Measurements from ENCODE around the gene ITGA1. TPM values are rescaled to one million over a fixed set of nuclear protein-coding genes. Genes with fewer than 3 reads are reported as not detected.

The ITGA1 gene
- polyA plus RNA-seq, 3 donors, result 0.33 to 0.89 (median 0.79) TPM

- Histone ChIP-seq H3K4me2 (replicated peaks; ENCODE audit: extremely low read depth, low read length, poor library complexity, severe bottlenecking) (no peak overlapping the region), H2AFZ (ENCODE audit: insufficient read depth, low read depth, low read length, poor library complexity, severe bottlenecking) (no peak overlapping the region), H3K4me1 (ENCODE audit: control insufficient read depth in 1 of 2, insufficient read depth in 2 of 2, low read length in 2 of 2) (no peaks in the 10 kb centered on the region), H3K36me3 (replicated peaks in 1 of 2; ENCODE audit: control insufficient read depth in 1 of 2, insufficient read depth in 2 of 2, low read length in 2 of 2) (no peaks in the 10 kb centered on the region), H3K9ac (ENCODE audit: insufficient read depth, low read length, poor library complexity, severe bottlenecking) (no peak overlapping the region), H3K4me3 (replicated peaks in 1 of 3; ENCODE audit: low read depth in 2 of 3, low read length in 3 of 3) (no peak overlapping the region), H3K27me3 (ENCODE audit: control insufficient read depth in 2 of 2, insufficient read depth in 2 of 2, low read length in 2 of 2) (no peaks in the 10 kb centered on the region), H4K20me1 (ENCODE audit: insufficient read depth, low read length) (no peaks in the 10 kb centered on the region), H3K9me3 (replicated peaks in 1 of 2; ENCODE audit: control insufficient read depth in 1 of 2, insufficient read depth in 1 of 2, low read length in 2 of 2) (no peaks in the 10 kb centered on the region), H3K27ac (ENCODE audit: low read depth in 1 of 2, low read length in 2 of 2) (no peak overlapping the region), H3K79me2 (ENCODE audit: insufficient read depth, low read length) (no peaks in the 10 kb centered on the region)
- no peaks in the 10 kb centered on the region for H3K4me1 Mint-ChIP-seq
- WGBS (ENCODE audit: insufficient coverage), result 100% methylated on average over 2 of the region's 4 CpGs
- no peak overlapping the region for H3K27ac Mint-ChIP-seq
- peaks cover 0 to 9% (median 2%) of the 10 kb centered on the region in 7 donors for H3K9me3 Mint-ChIP-seq
- no peak for TF ChIP-seq CTCF (IDR thresholded peaks at IDR 0.05)
- H3K4me3 Mint-ChIP-seq, result no peak overlapping the region
- intact Hi-C loops (cut with micrococcal nuclease), result no loop called here
- no peaks in the 10 kb centered on the region for H3K36me3 Mint-ChIP-seq
- peaks cover 3 to 6% (median 4%) of the 10 kb centered on the region in 3 donors for H3K27me3 Mint-ChIP-seq (ENCODE audit: low read depth in 3 of 3)
- no peak for DNase-seq
Observed at GRCh38 chr5:52906845-52907244, 119.1 kb downstream of the ITGA1 start.

GRCh38 chr5:52909192-52909591 is 121.5 kb downstream of the ITGA1 start:
- DNase-seq, result no peak
- no peaks in the 10 kb centered on the region for H3K36me3 Mint-ChIP-seq
- no peaks in the 10 kb centered on the region for H3K27me3 ChIP-seq (ENCODE audit: control insufficient read depth in 2 of 2, insufficient read depth in 2 of 2, low read length in 2 of 2)
- peaks cover 0 to 2% (median 0%) of the 10 kb centered on the region in 7 donors for H3K9me3 Mint-ChIP-seq
- no peak overlapping the region for H3K27ac ChIP-seq (ENCODE audit: low read depth in 1 of 2, low read length in 2 of 2)
- no peak overlapping the region for H3K4me2 ChIP-seq (replicated peaks; ENCODE audit: extremely low read depth, low read length, poor library complexity, severe bottlenecking)
- intact Hi-C loops (cut with micrococcal nuclease), result no loop called here
- H3K4me1 ChIP-seq (ENCODE audit: control insufficient read depth in 1 of 2, insufficient read depth in 2 of 2, low read length in 2 of 2), result no peaks in the 10 kb centered on the region
- no peak for TF ChIP-seq CTCF (IDR thresholded peaks at IDR 0.05)
- H3K9me3 ChIP-seq (replicated peaks in 1 of 2; ENCODE audit: control insufficient read depth in 1 of 2, insufficient read depth in 1 of 2, low read length in 2 of 2), result no peaks in the 10 kb centered on the region
- no peak overlapping the region for H3K4me3 Mint-ChIP-seq
- WGBS (ENCODE audit: insufficient coverage), result no CpG with 5 or more reads among the region's 1 CpG
- no peak overlapping the region for H2AFZ ChIP-seq (ENCODE audit: insufficient read depth, low read depth, low read length, poor library complexity, severe bottlenecking)
- peaks cover 3 to 6% (median 3%) of the 10 kb centered on the region in 3 donors for H3K27me3 Mint-ChIP-seq (ENCODE audit: low read depth in 3 of 3)
- H3K9ac ChIP-seq (ENCODE audit: insufficient read depth, low read length, poor library complexity, severe bottlenecking), result no peak overlapping the region
- no peak overlapping the region for H3K4me3 ChIP-seq (replicated peaks in 1 of 3; ENCODE audit: low read depth in 2 of 3, low read length in 3 of 3)
- no peak overlapping the region for H3K27ac Mint-ChIP-seq
- H3K36me3 ChIP-seq (replicated peaks in 1 of 2; ENCODE audit: control insufficient read depth in 1 of 2, insufficient read depth in 2 of 2, low read length in 2 of 2), result no peaks in the 10 kb centered on the region
- no peaks in the 10 kb centered on the region for H3K79me2 ChIP-seq (ENCODE audit: insufficient read depth, low read length)
- no peaks in the 10 kb centered on the region for H3K4me1 Mint-ChIP-seq
- no peaks in the 10 kb centered on the region for H4K20me1 ChIP-seq (ENCODE audit: insufficient read depth, low read length)

Data from CD14-positive monocyte (primary cell).